NOMO-1 treated with DMSO at 0.1 percent for 48 hours (cell line): ENCODE results near the gene WNT6.

Source experiments
- DNase-seq: peaks from one replicate; lab custom pipeline; 2025; ENCODE audit not compliant: unreplicated experiment; lab: John Stamatoyannopoulos, UW

The WNT6 gene

DNA sequence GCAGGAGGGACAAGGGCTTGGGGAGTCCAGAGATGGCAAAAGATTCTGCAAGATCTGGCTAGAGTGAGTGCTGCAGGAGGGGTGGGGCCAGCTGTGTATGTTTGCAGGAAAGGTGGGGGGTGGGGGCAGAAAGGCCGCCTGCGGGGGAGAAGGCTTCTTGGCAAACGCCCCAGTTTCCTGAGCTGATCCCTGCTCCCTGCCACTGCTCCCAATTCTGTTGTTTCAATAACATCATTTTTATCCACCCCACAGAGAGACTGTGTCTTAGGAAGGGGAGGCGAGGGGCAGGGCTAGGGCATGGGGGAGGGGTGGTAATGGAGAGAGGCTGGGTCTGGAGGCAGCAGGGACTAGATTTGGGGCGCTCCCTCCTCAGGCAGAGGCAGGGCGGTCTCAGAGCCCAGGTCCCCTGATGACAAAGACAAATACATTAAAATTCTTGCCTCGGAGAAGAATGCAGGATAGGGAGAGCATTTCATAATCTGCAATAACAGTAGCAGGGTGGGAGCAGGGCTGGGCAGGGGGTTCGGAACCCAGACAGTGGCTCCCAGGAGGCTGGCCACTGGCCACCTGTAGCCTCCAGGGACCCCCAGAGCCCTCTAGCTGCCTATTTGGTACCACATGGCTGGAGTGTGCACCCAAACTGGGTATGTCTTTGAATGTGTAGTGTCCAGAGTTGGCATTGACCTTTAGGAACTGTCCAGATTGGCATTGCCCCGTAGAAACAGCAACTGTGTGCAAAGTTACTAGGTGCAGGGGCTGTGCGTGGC lies 2.1 kb upstream of the WNT6 start:
- DNase-seq: no peak

GRCh38 chr2:218858138-218858445 lies 1.5 kb upstream of the WNT6 start:
- DNase-seq: no peak

- DNase-seq: no peak
Measured at GRCh38 chr2:218858671-218859555, 692 bp upstream of the WNT6 start.

- DNase-seq: no peak
Measured at GRCh38 chr2:218859988-218860831, 605 bp downstream of the WNT6 start.

- peak; percentile 52 for DNase-seq
Measured at GRCh38 chr2:218860950-218861381, 1.4 kb downstream of the WNT6 start.

DNA sequence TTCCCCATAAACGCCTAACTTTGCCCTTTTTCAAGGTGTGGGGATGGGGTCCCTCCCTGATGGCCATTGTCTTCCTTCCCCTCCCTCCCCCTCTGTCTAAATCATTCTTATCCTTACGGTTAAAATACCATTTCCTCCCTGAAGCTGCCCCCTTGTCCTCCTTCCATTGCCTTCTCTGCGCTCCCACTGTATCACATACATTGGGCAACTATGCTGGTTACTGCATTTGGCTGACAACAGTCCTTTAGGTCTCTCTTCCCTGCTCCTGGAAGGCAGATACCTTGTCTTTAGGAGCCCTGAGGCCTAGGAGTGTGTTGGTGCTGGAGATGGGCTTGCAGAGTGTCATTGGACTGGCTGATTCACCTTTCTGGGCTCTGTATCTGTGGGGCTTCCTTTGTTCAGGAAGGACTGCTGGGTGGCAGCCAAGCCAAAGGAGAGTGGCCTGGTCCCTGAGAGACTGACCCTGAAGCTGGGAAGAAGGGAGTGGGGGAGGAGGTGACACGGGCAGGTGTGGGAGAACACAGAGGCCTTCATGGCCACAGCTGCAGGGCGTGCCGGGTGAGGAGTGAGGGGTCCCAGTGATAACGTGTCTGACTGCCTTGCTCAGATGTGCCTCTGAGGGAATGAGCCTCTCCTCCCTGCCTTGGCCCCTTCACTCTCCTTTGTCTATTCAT lies 2.2 kb downstream of the WNT6 start:
- DNase-seq: no peak

DNA sequence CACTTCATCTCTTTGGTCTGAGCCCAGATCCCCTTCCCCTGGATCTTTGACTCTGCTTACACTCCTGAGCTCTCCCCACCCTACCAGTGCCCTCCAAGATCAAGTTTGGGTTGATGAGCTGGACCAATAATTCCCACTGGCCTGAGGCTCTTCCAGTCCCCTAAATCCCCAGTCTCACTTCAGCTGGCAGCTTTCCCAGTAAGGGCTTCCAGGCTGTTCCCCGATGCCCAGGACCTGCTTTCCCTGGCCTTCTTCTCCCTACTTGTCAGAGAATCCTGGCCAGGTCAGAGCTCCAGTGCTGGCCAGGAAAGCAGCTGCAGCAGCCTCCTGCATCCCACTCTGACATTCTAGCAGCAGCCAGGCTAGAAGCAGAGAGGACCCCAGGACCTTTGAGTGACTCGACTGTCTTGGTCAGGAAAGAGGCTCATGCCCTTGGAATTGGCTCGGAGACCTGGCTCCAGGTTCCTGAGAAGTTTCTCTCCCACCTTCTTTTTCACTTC lies 3.5 kb downstream of the WNT6 start:
- DNase-seq: no peak

- no peak for DNase-seq
Measured at GRCh38 chr2:218865396-218865795, 5.8 kb downstream of the WNT6 start.

DNA sequence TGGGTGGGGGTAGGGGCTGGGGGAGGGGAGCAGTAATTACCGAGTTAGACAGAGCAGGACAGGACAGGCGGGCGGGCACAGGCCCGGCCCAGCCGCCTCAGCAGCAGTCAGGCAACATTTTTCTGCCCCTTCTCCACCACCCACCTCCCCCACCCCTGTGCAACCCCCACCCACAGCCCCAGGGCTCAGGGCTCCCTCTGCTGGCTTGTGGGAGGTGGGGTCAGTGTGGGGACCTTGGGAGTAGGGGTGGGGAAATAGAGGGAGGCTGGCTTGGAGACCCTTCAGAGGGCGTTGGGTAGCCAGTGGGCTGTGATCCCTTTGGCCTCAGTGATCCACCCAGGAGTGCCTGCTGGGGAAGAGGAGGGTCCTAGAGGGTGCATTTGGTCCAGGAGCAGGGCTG lies 6.4 kb downstream of the WNT6 start:
- DNase-seq: no peak

DNA sequence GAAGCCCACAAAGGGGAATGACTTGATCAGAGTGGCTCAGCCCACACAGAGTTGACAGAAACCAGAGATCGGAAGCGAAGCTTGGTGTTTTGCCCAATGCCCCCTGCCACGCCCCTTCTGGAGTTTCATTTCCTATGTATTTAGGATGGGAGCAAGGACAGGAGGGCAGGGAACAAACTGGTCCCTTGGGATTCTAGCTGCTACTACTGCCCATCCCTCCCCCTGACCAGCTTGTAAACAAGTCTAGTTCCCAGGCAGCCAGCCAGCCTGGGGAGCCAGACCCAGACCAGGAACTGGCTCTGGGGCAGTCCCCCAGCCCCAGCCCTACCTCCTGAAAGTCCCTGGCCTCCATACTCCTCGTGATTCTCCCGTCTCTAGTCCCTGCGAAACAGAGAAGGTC lies 8.3 kb downstream of the WNT6 start:
- no peak for DNase-seq

DNA sequence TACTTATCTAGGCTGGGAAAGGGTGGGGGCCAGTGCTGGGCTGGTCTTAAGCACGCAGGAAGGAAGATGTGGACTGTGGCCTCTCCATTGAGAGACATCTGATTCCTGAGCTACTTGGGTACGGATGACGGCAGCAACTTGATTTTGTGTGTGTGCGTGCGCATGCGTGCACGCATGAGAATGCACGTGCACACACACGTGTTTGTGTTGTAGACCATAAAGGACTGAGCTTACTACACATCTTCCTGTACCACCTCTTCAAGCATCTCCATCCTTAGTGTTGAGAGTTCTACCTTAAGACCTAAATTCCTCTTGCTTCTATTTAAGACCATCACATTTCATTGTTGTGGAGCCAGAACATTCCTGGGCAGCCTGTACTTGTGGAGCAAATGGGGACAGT lies 9.5 kb downstream of the WNT6 start:
- DNase-seq: no peak

DNA sequence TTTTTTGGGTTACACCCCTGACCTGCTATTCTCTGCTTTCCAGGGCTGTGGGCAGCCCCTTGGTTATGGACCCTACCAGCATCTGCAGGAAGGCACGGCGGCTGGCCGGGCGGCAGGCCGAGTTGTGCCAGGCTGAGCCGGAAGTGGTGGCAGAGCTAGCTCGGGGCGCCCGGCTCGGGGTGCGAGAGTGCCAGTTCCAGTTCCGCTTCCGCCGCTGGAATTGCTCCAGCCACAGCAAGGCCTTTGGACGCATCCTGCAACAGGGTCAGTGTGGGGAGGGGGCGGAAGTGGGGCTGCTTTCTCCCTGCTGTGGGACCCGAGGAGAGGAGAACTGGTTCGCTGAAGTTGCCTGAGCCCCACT lies 11.4 kb downstream of the WNT6 start:
- peak; percentile 37 for DNase-seq

DNA sequence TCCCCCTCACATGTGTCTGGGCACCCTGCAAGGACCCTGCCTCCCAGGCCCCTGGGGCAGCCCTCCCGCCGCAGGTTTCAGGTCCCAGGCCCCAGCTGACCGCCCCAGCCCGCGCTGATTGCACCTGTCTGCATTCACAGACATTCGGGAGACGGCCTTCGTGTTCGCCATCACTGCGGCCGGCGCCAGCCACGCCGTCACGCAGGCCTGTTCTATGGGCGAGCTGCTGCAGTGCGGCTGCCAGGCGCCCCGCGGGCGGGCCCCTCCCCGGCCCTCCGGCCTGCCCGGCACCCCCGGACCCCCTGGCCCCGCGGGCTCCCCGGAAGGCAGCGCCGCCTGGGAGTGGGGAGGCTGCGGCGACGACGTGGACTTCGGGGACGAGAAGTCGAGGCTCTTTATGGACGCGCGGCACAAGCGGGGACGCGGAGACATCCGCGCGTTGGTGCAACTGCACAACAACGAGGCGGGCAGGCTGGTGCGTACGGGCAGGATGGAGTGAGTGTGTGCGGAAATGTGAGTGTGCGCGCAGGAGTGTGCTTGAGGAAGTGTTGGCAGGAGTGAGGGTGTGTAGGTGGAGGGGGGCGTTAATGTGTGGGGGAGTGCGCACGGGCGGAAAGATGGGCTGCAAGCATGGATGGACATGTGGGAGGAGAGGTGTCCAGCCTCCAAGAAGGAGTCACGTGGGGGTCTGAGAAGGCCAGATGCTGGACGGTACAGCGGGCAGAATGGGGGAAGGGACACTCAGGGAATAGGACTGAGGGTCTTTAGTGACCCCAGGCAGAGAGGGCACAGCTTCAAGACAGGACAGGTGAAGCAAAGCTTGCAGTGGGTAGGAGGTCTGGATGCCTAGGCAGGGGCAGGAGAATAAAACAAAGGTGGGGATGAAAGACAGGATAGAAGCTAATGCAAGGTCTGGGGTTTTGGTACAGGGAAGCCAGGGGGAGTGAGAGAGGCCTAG lies 12.0 kb downstream of the WNT6 start:
- DNase-seq: no peak

GRCh38 chr2:218872645-218873358 lies 13.2 kb downstream of the WNT6 start:
- no peak for DNase-seq

DNA sequence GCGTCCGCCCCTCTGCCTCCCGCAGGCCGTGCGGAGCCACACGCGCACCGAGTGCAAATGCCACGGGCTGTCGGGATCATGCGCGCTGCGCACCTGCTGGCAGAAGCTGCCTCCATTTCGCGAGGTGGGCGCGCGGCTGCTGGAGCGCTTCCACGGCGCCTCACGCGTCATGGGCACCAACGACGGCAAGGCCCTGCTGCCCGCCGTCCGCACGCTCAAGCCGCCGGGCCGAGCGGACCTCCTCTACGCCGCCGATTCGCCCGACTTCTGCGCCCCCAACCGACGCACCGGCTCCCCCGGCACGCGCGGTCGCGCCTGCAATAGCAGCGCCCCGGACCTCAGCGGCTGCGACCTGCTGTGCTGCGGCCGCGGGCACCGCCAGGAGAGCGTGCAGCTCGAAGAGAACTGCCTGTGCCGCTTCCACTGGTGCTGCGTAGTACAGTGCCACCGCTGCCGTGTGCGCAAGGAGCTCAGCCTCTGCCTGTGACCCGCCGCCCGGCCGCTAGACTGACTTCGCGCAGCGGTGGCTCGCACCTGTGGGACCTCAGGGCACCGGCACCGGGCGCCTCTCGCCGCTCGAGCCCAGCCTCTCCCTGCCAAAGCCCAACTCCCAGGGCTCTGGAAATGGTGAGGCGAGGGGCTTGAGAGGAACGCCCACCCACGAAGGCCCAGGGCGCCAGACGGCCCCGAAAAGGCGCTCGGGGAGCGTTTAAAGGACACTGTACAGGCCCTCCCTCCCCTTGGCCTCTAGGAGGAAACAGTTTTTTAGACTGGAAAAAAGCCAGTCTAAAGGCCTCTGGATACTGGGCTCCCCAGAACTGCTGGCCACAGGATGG lies 14.0 kb downstream of the WNT6 start:
- DNase-seq: no peak

GRCh38 chr2:218875692-218876246 lies 16.2 kb downstream of the WNT6 start:
- DNase-seq: no peak

DNA sequence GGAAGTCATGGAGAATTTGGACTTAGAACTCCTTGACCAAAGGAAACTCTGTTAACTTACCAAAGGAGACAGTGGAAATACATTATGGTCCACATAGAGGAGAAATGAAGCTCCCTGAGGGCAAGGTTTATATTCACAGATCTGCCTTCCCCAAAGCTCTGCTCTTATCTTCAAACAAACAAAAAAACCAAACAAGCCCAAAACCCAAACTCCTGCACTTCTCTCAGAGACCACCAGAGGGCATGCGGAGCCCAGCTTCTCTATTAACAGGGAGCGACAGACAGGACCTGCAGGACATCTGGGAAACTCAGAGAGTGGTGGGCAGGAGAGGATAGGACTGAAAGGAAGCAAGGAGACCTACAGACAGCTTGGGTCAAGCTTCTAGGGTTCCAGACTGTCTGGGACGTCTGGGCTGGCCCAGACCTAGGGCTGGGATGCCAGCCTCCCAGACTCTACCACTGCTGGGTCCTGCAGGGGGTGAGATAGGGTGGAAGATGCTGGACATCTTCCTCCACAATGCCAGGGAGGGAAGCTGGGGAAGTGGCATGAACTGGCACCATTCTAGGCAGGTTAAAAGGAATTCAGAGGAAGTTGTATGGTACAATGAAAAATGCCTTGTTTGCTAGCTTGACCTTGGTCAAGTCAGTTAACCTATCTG lies 17.1 kb downstream of the WNT6 start:
- peak; percentile 40 for DNase-seq
